ENCODE data around the gene UGT1A9.

Gene UGT1A9

DNA sequence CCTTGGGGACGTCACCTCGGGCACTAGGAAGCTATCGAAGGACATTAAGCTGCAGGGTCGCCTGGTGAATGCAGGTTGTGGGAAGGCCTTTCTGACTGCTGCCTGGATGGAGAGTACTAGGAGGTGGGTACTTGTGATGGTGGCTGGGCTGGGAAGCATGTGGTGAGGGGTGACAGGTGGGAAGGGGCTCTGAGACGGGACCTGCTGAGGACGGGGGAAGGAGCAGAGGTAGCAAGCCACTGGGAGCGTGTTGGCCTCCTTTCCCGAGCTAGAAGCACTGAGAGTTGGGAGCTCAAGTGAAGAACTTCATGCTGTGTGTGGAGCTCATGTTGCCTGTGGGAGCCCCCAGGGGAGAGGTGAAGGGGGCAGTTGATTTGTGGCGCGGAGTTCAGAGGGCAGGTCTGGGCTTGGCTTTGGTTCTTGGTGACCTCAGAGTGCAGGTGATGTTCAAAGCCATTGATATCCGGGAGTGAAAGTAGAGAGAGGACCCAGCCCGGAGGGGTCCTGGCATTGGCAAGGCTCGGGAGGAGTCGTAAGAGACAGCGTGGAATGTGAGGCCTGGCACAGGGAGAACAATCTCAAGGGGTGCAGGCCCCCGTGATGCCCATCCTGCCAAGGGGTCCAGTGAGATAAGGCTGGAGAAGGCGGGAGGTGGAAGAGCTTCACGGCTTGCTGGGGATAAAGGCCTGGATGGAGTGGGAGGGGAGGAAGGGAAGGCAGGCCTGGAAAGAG, 119.6 kb downstream of the UGT1A9 start:
- TF ChIP-seq, protein P1, sequence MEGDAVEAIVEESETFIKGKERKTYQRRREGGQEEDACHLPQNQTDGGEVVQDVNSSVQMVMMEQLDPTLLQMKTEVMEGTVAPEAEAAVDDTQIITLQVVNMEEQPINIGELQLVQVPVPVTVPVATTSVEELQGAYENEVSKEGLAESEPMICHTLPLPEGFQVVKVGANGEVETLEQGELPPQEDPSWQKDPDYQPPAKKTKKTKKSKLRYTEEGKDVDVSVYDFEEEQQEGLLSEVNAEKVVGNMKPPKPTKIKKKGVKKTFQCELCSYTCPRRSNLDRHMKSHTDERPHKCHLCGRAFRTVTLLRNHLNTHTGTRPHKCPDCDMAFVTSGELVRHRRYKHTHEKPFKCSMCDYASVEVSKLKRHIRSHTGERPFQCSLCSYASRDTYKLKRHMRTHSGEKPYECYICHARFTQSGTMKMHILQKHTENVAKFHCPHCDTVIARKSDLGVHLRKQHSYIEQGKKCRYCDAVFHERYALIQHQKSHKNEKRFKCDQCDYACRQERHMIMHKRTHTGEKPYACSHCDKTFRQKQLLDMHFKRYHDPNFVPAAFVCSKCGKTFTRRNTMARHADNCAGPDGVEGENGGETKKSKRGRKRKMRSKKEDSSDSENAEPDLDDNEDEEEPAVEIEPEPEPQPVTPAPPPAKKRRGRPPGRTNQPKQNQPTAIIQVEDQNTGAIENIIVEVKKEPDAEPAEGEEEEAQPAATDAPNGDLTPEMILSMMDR (conservative IDR thresholded peaks at IDR 0.05; ENCODE audit: low read depth, low read length), result no peak
- no peak for DNase-seq (ENCODE audit: low read depth)
- H3K4me3 ChIP-seq (ENCODE audit: low read depth, low read length), result no peak overlapping the region

DNA sequence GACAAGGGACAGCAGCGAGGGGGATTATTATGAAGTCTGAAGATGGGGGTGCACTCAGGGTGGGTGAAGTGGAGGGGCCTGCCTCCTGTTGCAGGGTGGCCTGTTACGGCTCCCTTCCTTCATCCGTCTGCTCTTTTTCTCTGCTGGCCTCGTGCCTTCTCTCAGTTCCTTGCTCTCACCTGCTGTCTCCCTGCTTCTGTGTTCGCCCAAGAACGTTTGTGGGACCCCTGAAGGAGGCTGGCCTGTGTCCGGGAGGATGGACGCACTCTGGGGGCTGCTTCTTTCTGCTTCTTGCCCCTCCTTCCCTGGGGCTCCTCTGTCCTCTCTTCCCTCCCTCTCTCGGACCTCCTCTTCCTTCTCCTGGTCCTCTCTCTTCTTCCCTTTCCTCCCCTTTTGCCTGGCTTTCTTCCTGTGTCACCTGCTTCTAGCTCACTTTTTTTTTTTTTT, 120.2 kb downstream of the UGT1A9 start:
- no peak for DNase-seq (ENCODE audit: low read depth)
- H3K4me3 ChIP-seq (ENCODE audit: low read depth, low read length), result no peak overlapping the region
- TF ChIP-seq, protein P1 (conservative IDR thresholded peaks at IDR 0.05; ENCODE audit: low read depth, low read length), result no peak

GRCh38 chr2:233792720-233793119, 121.0 kb downstream of the UGT1A9 start:
- DNase-seq (ENCODE audit: low read depth), result no peak
- H3K4me3 ChIP-seq (ENCODE audit: low read depth, low read length), result no peak overlapping the region
- TF ChIP-seq, protein P1 (conservative IDR thresholded peaks at IDR 0.05; ENCODE audit: low read depth, low read length), result no peak

- TF ChIP-seq, protein P1 (conservative IDR thresholded peaks at IDR 0.05; ENCODE audit: low read depth, low read length), result no peak
Observed at GRCh38 chr2:233793465-233794127, 121.9 kb downstream of the UGT1A9 start.

DNA sequence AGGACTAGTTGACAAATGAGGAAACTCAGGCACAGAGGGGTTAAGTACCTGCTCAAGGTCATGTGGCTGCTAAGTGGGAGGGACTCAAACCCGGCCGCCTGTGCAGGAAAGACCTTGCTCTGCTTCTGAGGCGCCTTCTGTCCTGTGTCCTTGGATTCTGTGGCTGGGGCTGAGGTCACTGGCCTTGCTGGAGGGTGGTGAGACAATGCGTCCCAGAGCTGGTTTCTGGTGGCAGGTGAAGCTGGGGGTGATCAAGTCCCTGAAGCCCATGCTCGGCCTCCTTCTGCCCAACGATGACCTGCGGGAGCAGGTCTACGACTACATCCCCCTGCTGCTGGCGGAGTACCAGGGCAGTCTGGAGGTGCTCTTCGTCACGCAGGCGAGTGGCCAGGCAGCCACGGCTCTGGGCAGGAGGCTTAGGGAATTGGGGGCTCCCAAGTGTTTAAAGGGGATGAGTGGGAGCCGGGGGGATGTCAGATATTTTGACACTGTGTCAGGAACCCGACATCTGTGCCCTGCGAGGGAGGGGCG, 122.5 kb downstream of the UGT1A9 start:
- TF ChIP-seq, protein P1 (conservative IDR thresholded peaks at IDR 0.05; ENCODE audit: low read depth, low read length), result no peak
- DNase-seq (ENCODE audit: low read depth), result no peak

More at GRCh38 chr2:233793465-233794127, 121.9 kb downstream of the UGT1A9 start:
- no peak overlapping the region for H3K4me3 ChIP-seq (ENCODE audit: low read depth, low read length)
- DNase-seq (ENCODE audit: low read depth), result no peak

DNA sequence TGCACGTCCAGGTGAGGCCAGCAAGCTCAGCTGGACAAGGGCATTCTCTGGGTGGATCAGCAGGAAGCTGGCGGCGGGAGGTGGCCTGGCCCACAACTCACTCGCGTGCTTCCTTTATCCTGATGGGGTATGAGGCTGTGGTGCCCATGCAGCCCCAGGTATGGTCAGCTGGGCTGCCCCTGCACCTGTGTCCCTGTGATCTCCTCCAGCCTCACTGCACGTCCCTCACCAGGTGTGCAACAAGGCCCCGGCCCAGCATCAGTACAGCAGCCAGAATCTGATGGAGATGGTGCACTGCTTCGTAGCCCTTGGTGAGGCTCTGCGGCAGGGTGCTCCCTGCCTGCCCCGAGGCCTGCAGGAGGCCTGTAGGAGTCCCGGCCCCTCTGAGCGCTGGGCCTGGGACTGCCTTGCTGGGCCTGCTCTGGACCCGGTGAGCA, 124.1 kb downstream of the UGT1A9 start:
- TF ChIP-seq, protein P1 (conservative IDR thresholded peaks at IDR 0.05; ENCODE audit: low read depth, low read length), result no peak
- no peak for DNase-seq (ENCODE audit: low read depth)
- H3K4me3 ChIP-seq (ENCODE audit: low read depth, low read length), result no peak overlapping the region

More for the DNA sequence above, 122.5 kb downstream of the UGT1A9 start:
- no peak overlapping the region for H3K4me3 ChIP-seq (ENCODE audit: low read depth, low read length)
